Tibial nerve (tissue), 3 donors: ENCODE measurements around the gene EVX1.

Experiments used
- CTCF ChIP-seq, 5 experiments: fragments of 200-600 bp in 3 of 5; fragments of 450-650 bp in 2 of 5; sonication (generic) in 3 of 5; IDR thresholded peaks; one replicate each; pipeline ENCODE4 v1.5.1; 2016 to 2019; ENCODE audit warnings: antibody characterized with exemption in 5 of 5, mild to moderate bottlenecking in 3 of 5, moderate library complexity in 2 of 5
- POLR2A ChIP-seq, 2 donors: fragments of 450-650 bp; IDR thresholded peaks; one replicate each; pipeline ENCODE4 v1.6.1; 2017; ENCODE audit warnings: antibody characterized with exemption in 2 of 2, mild to moderate bottlenecking in 2 of 2, moderate library complexity in 2 of 2

DNA sequence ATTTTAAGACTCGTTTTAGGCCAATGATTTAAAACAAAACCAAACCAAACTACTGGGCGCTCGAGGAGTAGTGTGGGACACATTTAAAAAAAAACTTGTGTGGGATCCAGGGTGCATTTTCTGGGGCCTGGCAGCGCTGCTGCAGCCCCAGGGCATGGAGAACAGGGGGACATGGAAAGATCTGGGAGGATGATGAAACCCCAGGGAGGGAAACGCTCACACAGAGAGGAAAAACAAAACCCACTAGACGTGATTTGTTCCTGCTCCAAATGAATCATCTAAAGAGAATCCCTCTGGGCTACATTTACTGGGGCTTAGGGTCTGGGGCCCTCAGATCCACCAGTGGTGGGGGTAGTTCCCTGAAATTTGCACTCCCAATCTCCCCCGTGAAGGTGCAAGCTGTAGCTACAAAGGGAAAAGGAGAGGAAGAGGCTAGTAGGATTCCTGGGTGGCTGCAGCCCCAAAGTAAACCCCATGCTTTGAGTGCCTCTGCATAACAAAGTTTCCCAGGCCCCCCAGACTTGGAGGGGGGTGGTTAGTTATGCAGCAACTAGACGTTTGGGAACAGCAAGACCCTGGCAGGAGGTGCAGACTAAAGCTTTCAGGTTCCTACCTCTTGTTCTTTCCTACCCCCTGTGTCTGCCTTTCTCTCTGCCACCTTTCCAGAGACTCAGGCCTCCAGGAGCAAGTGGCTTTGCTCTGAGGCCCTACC is 28.2 kb upstream of the EVX1 start:
- TF ChIP-seq POLR2A (IDR thresholded peaks at IDR 0.05) = no peak
- TF ChIP-seq CTCF (IDR thresholded peaks at IDR 0.05) = no peak
